RWPE1 (cell line): ENCODE data around the gene CTSK.
"Not testable (repeated sequence)": the region's sequence is repeated elsewhere in the genome, so short reads cannot be mapped to it uniquely, and the experiment has no call there.

Source experiments
- CTCF ChIA-PET: fragments of 350-600 bp; sonication (Branson Sonifier 250); formaldehyde crosslinking; extraction: SDS; loops from one replicate; lab custom pipeline; 2021; lab: Yijun Ruan, JAX
- POLR2A ChIA-PET: fragments of 400-600 bp; formaldehyde crosslinking; extraction: SDS; loops from one replicate; lab custom pipeline; 2020; ENCODE audit warnings: antibody characterized with exemption; ENCODE audit not compliant: low non-redundant PET; lab: Yijun Ruan, JAX
- DNase-seq: peaks from one replicate; pipeline ENCODE4 v3.0.0; 2012; ENCODE audit warnings: low spot score
- H3K27ac ChIP-seq: fragments of 450-650 bp; 2 replicates; pipeline ENCODE4 v1.5.1; 2017
- CTCF ChIP-seq: fragments of 450-650 bp; conservative IDR thresholded peaks from 2 replicates; pipeline ENCODE4 v1.5.1; 2017; ENCODE audit warnings: low read depth, mild to moderate bottlenecking

CTSK gene

GRCh38 chr1:150778409-150778808, 29.7 kb downstream of the CTSK start:
- DNase-seq = no peak
- CTCF ChIA-PET = no interaction called here
- H3K27ac ChIP-seq = no peak overlapping the region
- POLR2A ChIA-PET = no interaction called here
- TF ChIP-seq CTCF = no peak

- TF ChIP-seq CTCF = no peak
- ChIA-PET POLR2A (no interaction called here), CTCF (interaction anchor here (0.6 kb wide), 1 partner anchor 114 kb away, joined by 3 read pairs; no protein-coding TSS in a partner anchor)
- H3K27ac ChIP-seq = no peak overlapping the region
- no peak for DNase-seq
Observed at GRCh38 chr1:150777544-150777943, 30.5 kb downstream of the CTSK start.

- H3K27ac ChIP-seq, POLR2A ChIA-PET, CTCF ChIA-PET, DNase-seq: not testable (repeated sequence)
Observed at GRCh38 chr1:150775931-150776505, 32.0 kb downstream of the CTSK start.

GRCh38 chr1:150775276-150775675, 32.8 kb downstream of the CTSK start:
- no peak for DNase-seq
- TF ChIP-seq CTCF = no peak
- CTCF ChIA-PET = interaction anchor here (0.6 to 0.7 kb wide), 3 partner anchors 19 to 90 kb away, joined by 3 to 4 read pairs (median 3); no protein-coding TSS in a partner anchor
- POLR2A ChIA-PET = no interaction called here
- H3K27ac ChIP-seq = no peak overlapping the region

- ChIA-PET POLR2A (interaction anchor here (0.7 kb wide), 1 partner anchor 152 kb away, joined by 8 read pairs; no protein-coding TSS in a partner anchor), CTCF (interaction anchor here (0.6 kb wide), 1 partner anchor 300 kb away, joined by 5 read pairs; no protein-coding TSS in a partner anchor)
- DNase-seq = no peak
- no peak overlapping the region for H3K27ac ChIP-seq
- TF ChIP-seq CTCF = no peak
Observed at GRCh38 chr1:150772326-150772725, 35.7 kb downstream of the CTSK start.

GRCh38 chr1:150767704-150768103, 40.4 kb downstream of the CTSK start:
- CTCF ChIA-PET = interaction anchor here (0.6 kb wide), 1 partner anchor 93 kb away, joined by 3 read pairs; no protein-coding TSS in a partner anchor
- DNase-seq, POLR2A ChIA-PET, H3K27ac ChIP-seq: not testable (repeated sequence)

- not testable (repeated sequence) for DNase-seq, H3K27ac ChIP-seq
- ChIA-PET CTCF (interaction anchor here (0.6 kb wide), 1 partner anchor 219 kb away, joined by 4 read pairs; no protein-coding TSS in a partner anchor), POLR2A (interaction anchor here (0.7 kb wide), 1 partner anchor 70 kb away, joined by 4 read pairs; no protein-coding TSS in a partner anchor)
Observed at GRCh38 chr1:150765977-150766301, 42.1 kb downstream of the CTSK start.

GRCh38 chr1:150765296-150765976, 42.6 kb downstream of the CTSK start, which contains the start of gene CTSS:
Gene CTSS, minus strand, starts transcription at chr1:150765778. Its CDS starts 1,015 bp downstream, at chr1:150764763.
- ChIA-PET CTCF (interaction anchor here (0.6 kb wide), 1 partner anchor 219 kb away, joined by 4 read pairs; no protein-coding TSS in a partner anchor), POLR2A (no interaction called here)
- H3K27ac ChIP-seq = no peak within 1 kb of the TSS

More at GRCh38 chr1:150765296-150765976, 42.6 kb downstream of the CTSK start, which contains the start of gene CTSS:
- no peak for TF ChIP-seq CTCF
- no peak for DNase-seq
